ENCODE measurements around the gene PPARG.
"Not testable (repeated sequence)": the region's sequence is repeated elsewhere in the genome, so short reads cannot be mapped to it uniquely, and the experiment has no call there.

The PPARG gene

DNA sequence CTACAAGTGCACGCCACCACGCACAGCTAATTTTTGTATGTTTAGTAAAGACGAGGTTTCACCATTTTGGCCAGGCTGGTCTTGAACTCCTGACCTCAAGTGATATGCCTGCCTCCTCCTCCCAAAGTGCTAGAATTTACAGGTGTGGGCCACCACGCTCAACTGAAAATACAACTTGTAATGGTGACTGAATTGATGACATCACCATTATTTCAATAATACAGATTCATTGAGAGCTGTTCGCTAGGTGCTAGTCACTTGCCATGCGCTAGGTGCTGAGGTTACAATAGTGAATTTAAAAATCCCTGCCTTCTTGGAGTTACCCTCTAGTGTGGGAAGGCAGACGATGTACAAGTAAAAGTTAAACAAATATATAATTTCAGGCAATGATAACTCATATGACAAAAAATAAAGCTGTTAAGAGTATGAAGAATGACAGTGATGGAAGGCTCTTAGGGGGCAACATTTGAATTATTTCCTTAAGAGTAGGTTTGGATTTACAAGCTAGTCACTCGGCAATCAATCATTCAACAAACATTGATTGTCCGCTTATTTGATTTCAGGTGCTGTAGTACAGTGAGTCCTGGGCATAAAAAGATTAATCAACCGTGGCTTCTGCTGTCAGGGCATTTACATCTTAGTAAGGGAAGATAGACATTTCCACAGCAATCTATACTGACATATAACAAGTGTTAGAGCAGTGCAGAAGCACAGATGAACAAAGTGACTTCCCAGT, 9.1 kb upstream of the PPARG start:
- no peak for DNase-seq

DNA sequence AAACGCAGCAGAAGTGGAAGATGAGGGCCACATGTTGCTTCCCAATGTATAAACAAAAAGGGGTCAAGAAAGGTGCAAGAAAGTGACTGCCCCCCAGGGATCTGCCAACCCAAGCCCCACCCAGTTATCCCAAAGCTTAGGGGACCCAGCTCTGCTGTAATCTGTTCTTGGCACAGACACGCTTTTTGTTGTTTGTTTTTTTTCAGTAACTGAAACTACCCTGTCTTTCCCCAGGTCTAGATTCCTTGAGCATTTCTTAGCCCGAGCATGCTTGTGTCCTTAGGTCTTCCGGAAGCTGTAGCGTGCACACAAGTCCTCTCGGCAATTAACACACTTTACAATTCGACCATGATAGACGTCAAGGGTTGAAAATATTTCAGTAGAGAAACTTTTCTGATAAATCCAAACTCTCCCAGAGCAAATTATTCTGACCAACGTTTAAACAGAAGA, 8.5 kb upstream of the PPARG start:
- DNase-seq = no peak

DNA sequence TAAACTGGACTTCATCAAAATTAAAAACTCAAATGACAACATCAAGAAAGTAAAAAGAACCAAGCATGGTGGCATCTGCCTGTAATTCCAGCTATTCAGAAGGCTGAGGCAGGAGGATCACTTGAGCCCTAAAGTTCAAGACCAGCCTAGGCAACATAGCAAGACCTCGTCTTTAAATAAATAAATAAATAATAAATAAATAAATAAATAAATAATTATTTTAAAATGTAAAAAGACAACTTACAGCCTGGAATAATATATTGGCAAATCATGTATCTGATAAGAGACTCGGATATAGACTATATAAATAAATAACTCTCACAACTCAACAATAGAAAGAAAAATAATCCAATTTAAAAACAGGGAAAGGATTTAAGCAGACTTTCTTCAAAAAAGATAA, 4.3 kb upstream of the PPARG start:
- no peak for DNase-seq

DNA sequence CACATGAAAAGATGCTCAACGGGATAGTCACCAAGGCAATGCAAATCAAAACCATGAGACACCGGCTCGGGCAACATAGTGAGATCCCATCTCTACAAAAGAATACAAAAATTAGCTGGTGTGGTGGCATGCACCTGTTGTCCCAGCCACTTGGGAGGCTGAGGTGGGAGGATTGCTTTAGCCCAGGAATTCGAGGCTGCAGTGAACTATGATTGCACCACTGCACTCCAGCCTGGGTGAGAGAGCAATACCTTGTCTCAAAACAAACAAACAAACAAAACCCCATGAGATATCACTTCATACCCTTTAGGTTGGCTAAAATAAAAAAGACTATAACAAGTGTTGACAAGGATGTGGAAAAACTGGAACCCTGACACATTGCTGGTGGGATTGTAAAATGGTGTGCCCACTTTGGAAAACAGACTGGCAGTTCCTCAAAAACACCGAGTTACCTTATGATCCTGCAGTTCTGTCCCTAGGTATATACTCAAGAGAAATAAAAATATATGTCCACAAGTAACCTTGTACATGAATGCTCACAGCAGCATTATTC, 3.8 kb upstream of the PPARG start:
- no peak for DNase-seq

DNA sequence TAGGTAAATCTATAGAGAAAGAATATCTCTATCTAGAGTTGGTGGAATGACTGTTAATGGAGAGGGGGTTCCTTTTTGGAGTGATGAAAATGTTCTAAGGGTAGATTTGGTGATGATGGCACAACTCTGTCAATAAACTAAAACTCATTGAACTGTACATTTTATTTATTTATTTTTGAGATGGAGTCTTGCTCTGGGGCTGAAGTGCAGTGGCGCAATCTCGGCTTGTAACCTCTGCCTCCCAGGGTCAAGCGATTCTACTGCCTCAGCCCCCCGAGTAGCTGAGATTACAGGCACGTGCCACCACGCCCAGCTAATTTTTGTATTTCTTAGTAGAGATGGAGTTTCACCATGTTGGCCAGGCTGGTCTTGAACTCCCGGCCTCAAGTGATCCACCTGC, 3.1 kb upstream of the PPARG start:
- not testable (repeated sequence) for DNase-seq

DNA sequence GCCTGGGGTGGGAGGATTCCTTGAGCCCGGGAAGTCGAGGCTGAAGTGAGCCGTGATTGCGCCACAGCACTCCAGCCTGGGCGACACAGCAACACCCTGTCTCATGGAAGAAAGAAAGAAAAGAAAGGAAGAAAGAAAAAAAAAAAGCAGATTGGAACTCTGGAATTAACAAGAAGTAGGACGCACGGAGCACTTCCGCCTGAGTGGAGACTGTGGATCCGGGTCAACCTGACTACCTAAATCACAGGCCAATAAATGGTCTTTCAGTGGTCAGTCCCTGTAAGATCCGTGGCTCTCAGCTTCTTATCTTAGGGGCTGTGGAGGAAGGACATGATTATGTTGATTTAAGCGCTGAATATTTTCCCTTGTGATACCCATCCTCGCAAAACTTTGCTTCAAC, 2.4 kb upstream of the PPARG start:
- DNase-seq = no peak

DNA sequence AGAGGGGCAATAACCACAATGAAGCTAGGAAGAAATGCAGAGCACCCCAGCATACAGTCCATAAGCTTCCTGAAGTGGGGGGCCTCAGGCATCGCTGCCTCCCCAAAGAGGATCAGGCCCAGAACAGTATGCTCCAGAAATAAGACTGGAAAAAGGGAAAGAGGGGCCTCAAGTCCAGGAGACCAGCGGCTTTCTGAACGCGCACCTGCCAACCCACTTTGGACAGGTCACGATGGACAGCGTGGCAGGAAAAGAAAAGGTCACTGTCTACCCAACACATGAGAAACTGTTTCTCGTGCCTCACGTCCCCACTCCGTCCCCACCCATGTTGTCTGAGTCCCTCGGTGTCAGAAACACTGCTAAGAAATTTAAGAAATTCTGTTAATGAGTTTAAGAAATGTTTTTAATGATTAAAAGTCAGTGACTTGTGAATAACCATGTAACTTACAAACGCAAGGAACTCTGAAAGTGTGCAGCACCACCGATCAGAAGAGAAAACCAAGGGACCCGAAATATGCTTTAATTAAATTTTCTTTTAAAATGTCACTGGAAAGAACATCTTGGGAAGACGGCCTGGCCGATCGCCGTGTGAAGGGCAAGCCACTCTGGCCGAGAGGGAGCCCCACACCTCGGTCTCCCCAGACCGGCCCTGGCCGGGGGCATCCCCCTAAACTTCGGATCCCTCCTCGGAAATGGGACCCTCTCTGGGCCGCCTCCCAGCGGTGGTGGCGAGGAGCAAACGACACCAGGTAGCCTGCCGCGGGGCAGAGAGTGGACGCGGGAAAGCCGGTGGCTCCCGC, 1.7 kb upstream of the PPARG start:
- peak; percentile 35 to 56 (median 44) for DNase-seq

DNA sequence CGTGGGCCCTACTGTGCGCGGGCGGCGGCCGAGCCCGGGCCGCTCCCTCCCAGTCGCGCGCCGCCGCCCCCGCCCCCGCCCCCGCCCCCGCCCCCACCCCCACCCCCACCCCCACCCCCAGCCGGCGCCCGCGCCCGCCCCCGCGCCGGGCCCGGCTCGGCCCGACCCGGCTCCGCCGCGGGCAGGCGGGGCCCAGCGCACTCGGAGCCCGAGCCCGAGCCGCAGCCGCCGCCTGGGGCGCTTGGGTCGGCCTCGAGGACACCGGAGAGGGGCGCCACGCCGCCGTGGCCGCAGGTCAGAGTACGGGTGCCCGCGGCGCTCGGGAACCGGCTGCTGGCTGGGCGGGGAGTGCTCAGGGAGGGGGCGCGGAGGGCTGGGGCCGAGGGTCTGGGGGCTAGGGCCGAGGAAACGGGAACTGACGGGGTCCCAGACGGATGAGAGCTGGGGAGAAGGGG, 1.1 kb upstream of the PPARG start:
- DNase-seq = peak; percentile 68 to 87 (median 82)

DNA sequence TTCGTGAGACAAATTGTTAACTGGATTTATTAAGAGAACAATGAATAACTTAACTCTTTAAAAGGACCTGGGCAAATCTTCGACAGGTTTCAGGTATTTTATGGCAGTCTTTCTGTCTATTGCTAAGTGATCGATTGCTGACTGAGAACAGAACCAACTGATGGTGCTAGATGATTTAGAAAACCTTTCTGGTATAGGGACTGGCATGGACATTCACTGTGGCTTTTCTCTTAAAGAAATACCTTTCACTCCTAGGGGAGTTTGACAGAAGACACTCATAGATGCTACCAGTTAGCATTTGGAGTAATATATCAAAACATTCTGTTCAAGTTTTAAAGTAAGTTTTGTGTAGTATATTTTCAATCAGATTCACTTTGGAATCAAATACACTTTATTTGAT, 654 bp downstream of the PPARG start:
- no peak for DNase-seq

DNA sequence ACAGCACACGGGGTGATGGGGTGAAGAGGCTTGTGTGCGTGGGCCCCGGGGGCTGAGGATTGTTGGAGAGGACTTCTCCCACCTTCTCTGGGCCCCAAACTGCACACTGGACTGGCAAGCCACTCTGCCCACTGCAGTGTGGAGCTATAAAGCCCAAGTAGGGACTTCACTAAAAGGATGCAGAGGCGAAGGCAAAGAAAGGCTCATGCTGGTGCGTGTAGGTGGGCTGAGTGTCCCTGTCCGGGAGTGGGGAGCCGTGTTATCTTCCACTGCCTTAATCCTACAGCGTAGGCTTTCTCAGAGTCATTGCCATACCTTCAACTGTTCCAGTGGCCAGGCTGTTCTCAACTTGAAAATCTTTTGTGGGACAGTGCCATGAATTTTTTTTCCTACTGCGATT, 3.9 kb downstream of the PPARG start:
- no peak for DNase-seq

DNA sequence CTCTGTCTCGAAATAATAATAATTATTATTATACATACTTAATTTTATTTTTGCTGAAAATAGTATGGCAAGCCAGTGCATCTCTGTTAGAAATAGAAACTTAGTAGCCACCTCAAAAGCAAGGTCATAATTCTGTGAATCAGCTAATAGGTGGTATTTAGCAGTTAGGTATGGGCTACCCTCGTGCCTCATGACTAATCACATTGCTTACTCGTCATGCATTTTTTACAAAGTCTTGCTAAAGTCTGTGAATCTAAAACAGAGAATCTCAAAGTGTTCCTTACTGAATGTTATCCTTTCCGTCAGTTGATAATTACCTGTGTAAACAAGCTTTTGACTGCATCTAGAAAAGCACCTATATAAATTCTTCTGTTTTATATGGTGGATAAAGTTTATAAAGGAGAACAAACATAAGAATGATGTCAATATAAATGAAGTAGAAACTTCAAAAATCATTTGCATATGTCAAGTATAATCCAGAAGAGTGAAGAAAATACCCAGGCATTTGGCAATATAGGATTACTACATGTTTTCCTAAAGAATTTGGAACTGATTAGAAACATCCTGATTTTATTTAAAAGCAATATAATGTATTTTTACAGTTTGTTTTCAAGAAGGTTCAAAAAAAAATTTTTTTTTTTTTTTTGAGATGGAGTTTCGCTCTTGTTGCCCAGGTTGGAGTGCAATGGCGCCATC, 6.2 kb downstream of the PPARG start:
- peak in 1 of 3 donors; percentile 41 for DNase-seq

DNA sequence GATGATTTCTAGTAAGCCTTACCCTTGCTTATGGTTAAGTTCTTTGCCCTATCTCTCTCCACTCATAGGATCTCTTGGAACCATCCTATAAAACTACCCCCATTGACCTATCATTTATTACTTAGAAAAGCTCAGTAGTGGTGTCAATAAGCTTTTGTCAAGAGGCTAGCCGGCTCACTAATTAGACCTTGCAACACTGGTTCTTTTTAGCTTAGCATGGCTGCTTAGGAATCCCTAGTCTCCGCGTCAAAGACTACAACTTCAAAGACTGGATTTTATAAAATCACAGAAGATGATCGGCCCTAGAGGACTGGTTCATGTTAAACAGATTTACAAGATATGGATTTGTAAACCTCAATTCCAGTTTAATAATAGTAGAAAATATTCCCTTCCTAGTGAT, 7.6 kb downstream of the PPARG start:
- no peak for DNase-seq

DNA sequence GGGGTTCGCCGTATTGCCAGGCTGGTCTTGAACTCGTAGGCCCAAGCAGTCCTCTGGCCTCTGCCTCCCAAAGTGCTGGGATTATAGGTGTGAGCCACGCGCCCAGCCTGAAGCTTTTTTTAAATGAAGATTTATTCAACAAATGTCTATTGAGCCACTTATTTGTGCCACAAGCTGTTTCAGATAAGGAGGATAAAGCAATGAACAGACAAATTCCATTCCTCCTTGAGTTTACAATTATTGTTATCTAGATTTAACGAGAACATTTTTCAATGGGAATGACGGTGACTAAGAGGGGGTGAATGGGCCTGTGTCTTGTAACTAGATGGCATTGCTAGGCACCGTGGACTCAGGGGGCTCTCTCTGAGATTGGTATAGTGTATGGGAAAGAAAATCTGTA, 10.2 kb downstream of the PPARG start:
- DNase-seq = no peak

DNA sequence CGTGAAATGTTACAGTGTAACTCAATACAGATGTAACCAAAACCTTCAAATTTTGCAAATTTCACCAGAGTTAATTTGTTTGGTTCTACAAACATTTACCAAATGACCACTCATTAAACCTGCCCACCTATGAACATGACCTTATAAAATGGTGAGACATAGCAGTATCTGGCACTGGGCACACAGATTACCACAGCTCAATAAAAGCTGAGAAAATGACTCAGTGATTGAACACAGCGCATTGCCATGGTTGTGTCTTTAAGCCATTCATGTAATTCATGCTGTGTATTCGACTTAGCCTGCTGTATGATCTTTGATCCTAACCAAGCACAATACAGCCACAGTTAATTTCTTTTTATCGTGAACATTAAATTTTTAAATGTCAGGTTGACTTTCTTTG, 11.3 kb downstream of the PPARG start:
- DNase-seq = no peak

DNA sequence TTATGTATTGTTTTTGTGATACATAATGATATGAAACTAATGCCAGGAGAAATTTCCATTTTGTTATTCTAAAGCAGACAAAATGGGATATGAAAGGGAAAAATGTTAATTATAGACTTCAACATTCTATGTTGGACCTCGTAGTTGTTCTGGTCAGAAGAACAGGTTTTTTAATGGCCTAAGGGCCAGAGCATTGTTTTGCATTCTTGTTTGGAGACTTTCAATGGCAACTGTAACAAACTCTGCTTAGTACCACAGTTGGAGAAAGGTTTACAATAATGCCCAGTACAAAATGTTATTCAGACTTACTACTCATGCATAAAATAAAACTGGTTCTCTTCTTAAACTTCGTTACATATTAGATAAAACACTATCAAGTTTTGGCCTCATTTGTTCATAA, 12.2 kb downstream of the PPARG start:
- no peak for DNase-seq

DNA sequence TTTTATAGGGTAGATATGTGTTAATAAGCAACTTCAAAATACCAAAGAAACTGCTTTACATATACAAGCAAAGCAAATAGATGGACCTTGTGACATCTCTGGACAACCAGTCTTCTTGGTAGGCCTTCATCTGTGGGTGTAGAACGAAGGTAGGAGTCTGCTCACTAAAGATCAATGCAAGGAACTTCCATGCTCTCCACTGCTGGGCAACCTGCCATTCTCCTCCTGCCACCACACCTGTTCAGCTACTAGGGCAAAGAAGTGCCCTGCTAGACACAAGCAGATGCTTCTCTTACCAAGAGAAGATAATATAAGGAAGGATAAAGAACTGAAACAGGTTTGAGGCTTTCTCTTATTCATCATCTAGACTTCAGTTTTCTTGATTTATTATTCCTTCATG, 12.6 kb downstream of the PPARG start:
- no peak for DNase-seq

DNA sequence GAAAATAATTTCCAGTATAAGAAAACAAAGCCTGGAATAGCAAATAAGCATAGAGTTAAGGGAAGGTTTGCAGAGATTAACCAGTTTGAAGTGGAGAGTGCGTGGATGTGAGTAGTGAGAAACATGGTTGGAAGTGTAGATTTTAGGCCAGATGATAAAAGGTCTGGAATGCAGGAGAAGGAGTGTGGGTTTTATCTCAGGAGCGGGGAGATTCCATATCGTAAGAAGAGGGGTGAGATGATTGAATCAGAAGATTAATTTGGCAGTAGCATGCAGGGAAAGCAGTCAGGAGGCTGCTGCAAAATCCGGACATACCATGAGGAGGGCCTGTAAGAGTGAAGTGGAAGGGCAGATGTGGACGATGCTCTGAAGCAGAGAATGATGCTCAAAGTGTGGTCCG, 13.7 kb downstream of the PPARG start:
- DNase-seq = no peak

DNA sequence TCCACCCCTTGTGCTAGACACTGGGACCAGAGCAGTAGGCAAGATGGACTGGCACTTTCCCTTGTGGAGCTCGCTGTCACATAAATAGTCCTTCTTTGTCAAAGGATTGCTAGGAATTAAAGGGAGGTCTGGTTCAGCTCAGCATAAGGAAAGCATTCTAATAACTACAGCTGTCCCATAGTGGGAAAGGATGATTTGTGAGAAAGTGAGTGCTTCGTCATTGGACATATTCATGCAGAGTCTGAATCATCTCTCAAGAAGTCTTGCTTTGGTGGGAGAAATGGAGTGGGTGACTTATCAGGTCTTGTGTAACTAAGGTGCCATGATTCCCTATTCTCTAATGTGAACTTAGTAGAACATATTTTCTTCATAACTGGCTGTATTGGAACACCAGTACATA, 14.7 kb downstream of the PPARG start:
- peak; percentile 81 to 95 (median 94) for DNase-seq

DNA sequence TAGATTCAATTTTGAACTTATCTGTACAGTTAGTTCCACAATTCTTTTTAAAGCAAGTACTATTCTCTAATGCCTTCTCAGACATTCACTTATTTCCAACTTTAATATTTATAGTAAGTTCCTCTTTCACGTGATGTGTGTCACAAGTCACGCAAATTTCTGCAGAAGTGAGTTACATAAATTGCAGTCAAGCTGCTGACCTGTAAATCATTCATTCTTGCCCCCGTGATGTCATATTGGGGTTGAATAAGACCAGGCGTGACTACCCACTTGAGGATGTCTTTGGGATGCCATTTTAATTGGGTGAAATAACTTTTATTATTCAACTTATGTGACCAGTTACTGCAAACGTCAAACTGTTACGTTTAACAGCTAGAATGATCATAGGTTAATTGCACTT, 15.1 kb downstream of the PPARG start:
- DNase-seq = peak; percentile 75 to 92 (median 90)

DNA sequence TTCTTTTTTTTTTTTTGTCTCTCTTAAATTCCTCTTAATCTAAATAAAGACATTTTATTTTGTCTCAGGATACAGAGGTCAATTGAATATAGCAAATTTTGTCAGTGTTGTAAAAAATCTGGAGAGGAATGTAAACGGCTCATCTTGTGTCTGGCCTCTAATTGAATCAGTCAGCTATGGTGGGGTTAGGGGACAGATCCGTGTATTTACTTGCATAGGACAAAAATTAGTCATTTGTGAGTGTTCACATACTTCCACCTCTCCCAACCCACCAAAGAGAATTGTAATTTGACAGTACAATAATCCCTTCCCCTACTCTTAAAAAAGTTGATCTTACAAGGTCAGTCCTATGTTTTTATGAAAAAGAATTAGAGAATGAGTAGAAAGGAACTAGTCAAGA, 18.3 kb downstream of the PPARG start:
- no peak for DNase-seq

DNA sequence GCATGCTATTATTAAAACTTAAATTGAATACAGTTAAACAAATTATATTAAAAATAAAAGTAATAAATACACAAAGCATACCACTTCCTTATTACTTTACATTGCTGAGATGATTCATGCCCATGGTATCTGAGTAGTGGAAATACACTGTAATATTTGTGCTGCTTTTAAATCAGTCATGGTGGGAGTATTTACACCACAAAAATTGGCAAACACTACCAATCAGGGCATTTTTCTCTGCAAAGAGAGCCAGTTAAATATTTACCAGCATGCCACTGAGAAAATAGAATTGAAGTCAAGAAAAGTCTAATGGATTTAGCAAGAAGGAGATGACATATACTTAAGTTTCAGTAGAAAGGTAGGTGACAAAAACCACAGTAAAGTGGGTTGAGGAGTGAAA, 19.6 kb downstream of the PPARG start:
- DNase-seq = peak; percentile 49 to 81 (median 81)

DNA sequence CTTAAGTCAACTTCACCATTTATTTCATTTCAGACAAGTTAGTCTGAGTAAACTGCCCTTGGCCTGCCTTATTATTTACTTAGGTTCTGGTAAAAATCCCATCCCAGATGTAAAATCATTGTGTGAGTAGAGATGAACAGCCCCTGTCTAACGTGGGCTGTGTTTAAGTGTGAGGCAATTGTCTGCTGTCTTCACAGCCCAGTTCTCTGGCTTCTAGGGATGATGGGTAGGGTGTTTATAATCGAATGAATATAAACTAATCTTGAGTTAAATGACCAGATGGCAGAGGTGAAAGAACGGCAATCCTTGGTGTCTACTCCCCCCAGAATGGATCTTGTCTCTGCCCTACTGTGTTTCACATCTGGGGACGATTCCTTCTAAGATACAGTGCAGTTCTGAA, 20.8 kb downstream of the PPARG start:
- no peak for DNase-seq

DNA sequence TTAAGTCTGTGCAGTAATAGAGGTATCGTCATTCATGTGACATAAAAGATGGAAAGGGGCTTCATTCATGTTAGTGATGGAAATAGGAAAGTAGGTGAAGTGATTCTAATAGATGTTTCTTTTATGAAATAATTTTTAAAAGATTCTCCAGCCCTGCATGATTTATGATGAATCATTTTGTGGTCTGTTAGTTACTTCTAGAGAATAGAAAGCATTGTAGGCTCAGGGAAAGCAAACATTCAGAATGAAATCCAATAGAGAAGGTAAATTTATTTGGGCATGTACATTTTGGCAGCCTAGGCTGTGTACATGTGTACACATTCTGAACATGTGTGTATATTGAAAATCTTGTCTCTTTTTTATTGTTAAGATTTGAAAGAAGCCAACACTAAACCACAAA, 23.1 kb downstream of the PPARG start:
- DNase-seq = no peak
